ENCODE results near the gene ENTREP3. TPM values are rescaled to one million over a fixed set of nuclear protein-coding genes. Genes with fewer than 3 reads are reported as not detected.

The ENTREP3 gene
- total and polyA plus RNA-seq, 9 donors: 9.3 to 22.4 (median 19.4) TPM

DNA sequence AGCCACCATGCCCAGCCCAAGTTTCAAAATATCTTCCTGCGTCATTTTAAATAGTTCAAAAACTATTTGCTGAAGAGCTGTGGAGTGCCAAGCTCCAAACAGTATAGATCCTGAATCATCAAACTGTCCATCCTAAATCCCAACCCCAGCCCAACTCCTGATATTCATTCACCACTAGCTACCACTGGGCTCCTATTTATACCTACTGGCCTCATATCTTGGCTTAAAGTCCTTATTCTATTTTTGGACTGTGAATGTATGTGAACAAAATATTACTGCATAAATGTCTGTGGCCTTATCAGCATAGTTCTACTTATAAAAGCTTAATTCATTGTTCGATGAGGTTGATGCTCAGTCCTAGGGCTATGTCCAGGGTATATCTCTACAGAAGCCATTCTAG, 12.1 kb upstream of the ENTREP3 start:
- WGBS, 3 donors: 81 to 93% (median 93%) methylated on average over 2 of the region's 2 CpGs
- Histone ChIP-seq H3K4me1 (ENCODE audit: insufficient read depth) (no peaks in the 10 kb centered on the region), H3K4me3 (no peak overlapping the region), H3K36me3 (no peaks in the 10 kb centered on the region), H3K9me3 (no peaks in the 10 kb centered on the region), H3K27me3 (no peaks in the 10 kb centered on the region), H3K27ac (no peak overlapping the region)
- intact Hi-C loops (cut with DNase I): no loop called here
- TF ChIP-seq CTCF (IDR thresholded peaks at IDR 0.05) (no peak), POLR2A (IDR thresholded peaks at IDR 0.05) (no peak), EP300 (IDR thresholded peaks at IDR 0.05) (no peak)
- no peak for DNase-seq

DNA sequence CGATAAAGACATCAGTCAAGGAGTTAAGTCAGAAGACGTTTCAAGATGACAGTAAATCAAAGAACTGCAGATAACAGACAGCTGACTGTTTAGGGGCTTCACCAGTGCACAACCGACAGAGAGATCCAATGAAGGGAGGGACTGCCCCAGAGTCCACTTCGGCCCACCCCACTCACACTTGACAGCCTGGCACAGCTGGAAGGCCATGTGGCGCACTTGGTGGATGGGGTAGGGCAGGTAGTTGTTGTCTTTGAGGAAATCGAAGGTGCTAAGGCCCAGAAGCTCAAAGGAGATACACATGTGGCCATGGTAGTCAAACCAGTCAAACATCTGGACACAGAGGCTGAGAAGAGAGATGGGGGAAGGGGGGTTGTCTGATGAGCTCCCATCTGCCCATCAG, 11.3 kb upstream of the ENTREP3 start:
- no peaks in the 10 kb centered on the region for H3K27me3 ChIP-seq
- no peak overlapping the region for H3K4me3 ChIP-seq
- no peak overlapping the region for H3K27ac ChIP-seq
- 65 to 80% (median 66%) methylated on average over 6 of the region's 6 CpGs for WGBS, 3 donors
- intact Hi-C loops (cut with DNase I): no loop called here
- H3K36me3 ChIP-seq: no peaks in the 10 kb centered on the region
- H3K4me1 ChIP-seq (ENCODE audit: insufficient read depth): peaks cover 2% of the 10 kb centered on the region
- H3K9me3 ChIP-seq: no peaks in the 10 kb centered on the region
- no peak for TF ChIP-seq EP300 (IDR thresholded peaks at IDR 0.05)
- no peak for TF ChIP-seq POLR2A (IDR thresholded peaks at IDR 0.05)
- no peak for TF ChIP-seq CTCF (IDR thresholded peaks at IDR 0.05)
- no peak for DNase-seq

DNA sequence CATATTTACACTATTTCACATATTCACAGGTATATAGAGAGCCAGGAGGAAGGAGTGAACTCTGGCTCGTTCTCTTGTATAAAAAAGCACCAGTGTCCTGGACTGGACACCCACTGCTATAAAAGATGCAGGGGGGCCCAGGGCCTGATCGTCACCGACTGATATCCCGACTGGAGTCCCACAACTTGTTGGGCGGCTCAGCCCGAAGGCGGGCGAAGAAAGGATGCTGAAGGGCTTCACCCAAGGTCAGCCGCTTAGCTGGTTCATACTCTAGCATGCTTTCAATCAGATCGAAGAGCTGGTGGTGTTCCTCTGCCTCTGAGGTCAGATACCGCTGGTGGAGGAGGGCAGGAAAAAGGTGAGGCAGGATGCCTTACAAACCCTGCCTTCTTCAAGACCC, 7.8 kb upstream of the ENTREP3 start:
- peak overlapping the region in 1 of 2 donors; percentile 54 for H3K27ac ChIP-seq
- intact Hi-C loops (cut with DNase I): no loop called here
- WGBS, 3 donors: 76 to 81% (median 78%) methylated on average over 11 of the region's 11 CpGs
- no peak for DNase-seq
- H3K36me3 ChIP-seq: no peaks in the 10 kb centered on the region
- peaks cover 6% of the 10 kb centered on the region for H3K4me1 ChIP-seq (ENCODE audit: insufficient read depth)
- TF ChIP-seq EP300 (IDR thresholded peaks at IDR 0.05): no peak
- TF ChIP-seq CTCF (IDR thresholded peaks at IDR 0.05): no peak
- TF ChIP-seq POLR2A (IDR thresholded peaks at IDR 0.05): no peak
- H3K4me3 ChIP-seq: no peak overlapping the region
- no peaks in the 10 kb centered on the region for H3K27me3 ChIP-seq
- H3K9me3 ChIP-seq: no peaks in the 10 kb centered on the region

DNA sequence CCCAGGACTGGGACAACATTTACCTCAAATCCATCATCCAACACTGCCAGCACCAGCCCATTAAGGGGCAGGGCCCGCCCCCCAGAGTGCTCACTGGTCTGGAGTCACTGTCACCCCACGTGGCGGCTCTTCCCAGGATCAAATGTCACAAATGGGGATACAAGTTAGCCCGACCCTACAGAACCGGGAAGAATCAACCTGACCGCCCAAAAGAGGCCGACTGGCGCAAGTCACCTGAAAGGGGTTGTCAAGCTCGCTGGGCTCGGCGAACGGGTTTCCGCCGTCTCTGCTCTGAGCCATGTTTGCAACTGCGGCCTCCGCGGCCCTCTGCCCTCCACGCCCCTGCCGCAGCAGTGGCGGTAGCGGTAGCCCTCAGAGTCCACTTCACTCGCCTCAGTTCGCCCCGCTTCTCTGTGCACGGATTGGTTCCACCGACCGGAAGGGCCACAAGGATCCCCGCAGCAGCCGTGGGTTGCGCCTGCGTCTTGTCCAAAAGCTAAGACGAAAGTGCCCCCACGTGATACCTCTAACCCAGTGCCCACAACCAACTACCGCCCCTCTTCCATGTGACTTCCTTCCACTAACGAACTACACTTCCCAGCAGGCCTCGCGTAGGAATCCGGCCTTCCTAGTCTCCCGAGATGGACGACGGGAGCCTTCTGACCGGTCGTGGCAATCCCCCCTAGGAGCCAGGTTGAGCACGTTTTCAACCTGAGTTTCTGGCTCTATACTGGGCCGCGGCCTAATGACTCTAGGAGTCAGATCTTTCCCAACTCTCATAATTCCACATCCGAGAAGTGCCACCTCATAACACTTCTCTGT, 6.8 kb upstream of the ENTREP3 start, which contains the start of gene SCAMP3:
SCAMP3 (minus strand) TSS at position 509 of the 822 bp plus-strand sequence; CDS start at position 300, 209 bp downstream.
- no peaks in the 10 kb centered on the region for H3K9me3 ChIP-seq
- DNase-seq: peak; percentile 91 to 95 (median 93)
- H3K27me3 ChIP-seq: no peaks in the 10 kb centered on the region
- H3K27ac ChIP-seq: peak within 1 kb of the TSS; percentile 16 to 58
- peak within 1 kb of the TSS; percentile 78 for H3K4me3 ChIP-seq
- no peak for TF ChIP-seq EP300 (IDR thresholded peaks at IDR 0.05)
- TF ChIP-seq CTCF (IDR thresholded peaks at IDR 0.05): peak in 1 of 3 donors; percentile 37
- TF ChIP-seq POLR2A (IDR thresholded peaks at IDR 0.05): peak; percentile 45
- H3K36me3 ChIP-seq: no peaks in the 10 kb centered on the region
- 0 to 1% (median 0%) methylated on average over 47 of the region's 47 CpGs for WGBS, 3 donors
- H3K4me1 ChIP-seq (ENCODE audit: insufficient read depth): peaks cover 6% of the 10 kb centered on the region
- intact Hi-C loops (cut with DNase I): no loop called here

All from ovary (tissue), 9 donors.